CD14-positive monocyte (primary cell): ENCODE results near the gene LRRC30. TPM values are rescaled to one million over a fixed set of nuclear protein-coding genes. Genes with fewer than 3 reads are reported as not detected.

Source experiments
- DNase-seq, 3 donors: peaks; one replicate each; pipeline ENCODE4 v3.0.0-alpha.2; 2011 to 2022
- H2AFZ ChIP-seq: 2 replicates; pipeline ENCODE4 v1.6.0; 2012; ENCODE audit warnings: mild to moderate bottlenecking, low read depth, low read length, inconsistent platforms; ENCODE audit not compliant: insufficient read depth, poor library complexity, severe bottlenecking
- H3K27ac ChIP-seq, 2 donors: 1 replicate in 1 of 2; 2 replicates in 1 of 2; pipeline ENCODE4 v1.5.1; 2012 to 2013; ENCODE audit warnings: low read length in 2 of 2, control low read depth in 1 of 2, inconsistent platforms in 1 of 2, low read depth in 1 of 2, mild to moderate bottlenecking in 1 of 2
- H3K27me3 ChIP-seq, 2 donors: one replicate each; pipeline versions ENCODE4 v1.6.0 to v1.6.1; 2011 to 2013; ENCODE audit warnings: low read length in 2 of 2; ENCODE audit not compliant: control insufficient read depth in 2 of 2, insufficient read depth in 2 of 2
- H3K36me3 ChIP-seq, 2 donors: replicated peaks in 1 of 2; 1 replicate in 1 of 2; 2 replicates in 1 of 2; pipeline versions ENCODE4 v1.5.1 to v1.6.1; 2012 to 2013; ENCODE audit warnings: low read length in 2 of 2, control low read depth in 1 of 2, inconsistent platforms in 1 of 2, mild to moderate bottlenecking in 1 of 2; ENCODE audit not compliant: insufficient read depth in 2 of 2, control insufficient read depth in 1 of 2
- H3K4me1 ChIP-seq, 2 donors: 1 replicate in 1 of 2; 2 replicates in 1 of 2; pipeline versions ENCODE4 v1.5.1 to v1.6.1; 2012 to 2013; ENCODE audit warnings: low read length in 2 of 2, control low read depth in 1 of 2, inconsistent platforms in 1 of 2, mild to moderate bottlenecking in 1 of 2, moderate library complexity in 1 of 2; ENCODE audit not compliant: insufficient read depth in 2 of 2, control insufficient read depth in 1 of 2
- H3K4me2 ChIP-seq: replicated peaks from 2 replicates; pipeline ENCODE3; 2012; ENCODE audit warnings: low read length, moderate library complexity, mild to moderate bottlenecking; ENCODE audit not compliant: poor library complexity, severe bottlenecking; ENCODE audit errors: extremely low read depth
- H3K4me3 ChIP-seq, 3 experiments: fragments of 200-600 bp in 1 of 3; sonication (generic) in 1 of 3; replicated peaks in 1 of 3; 1 replicate in 2 of 3; 2 replicates in 1 of 3; pipeline ENCODE4 v1.5.1; 2011 to 2013; ENCODE audit warnings: low read length in 3 of 3, mild to moderate bottlenecking in 3 of 3, control low read depth in 2 of 3, low read depth in 2 of 3, inconsistent platforms in 1 of 3, moderate library complexity in 1 of 3
- H3K79me2 ChIP-seq: 2 replicates; pipeline ENCODE4 v1.6.0; 2012; ENCODE audit warnings: mild to moderate bottlenecking, control low read depth, inconsistent platforms, low read length, moderate library complexity; ENCODE audit not compliant: insufficient read depth
- H3K9ac ChIP-seq: 2 replicates; pipeline ENCODE4 v1.6.0; 2017; ENCODE audit warnings: low read length, mild to moderate bottlenecking; ENCODE audit not compliant: insufficient read depth, poor library complexity, severe bottlenecking
- H3K9me3 ChIP-seq, 2 donors: replicated peaks in 1 of 2; 1 replicate in 1 of 2; 2 replicates in 1 of 2; pipeline versions ENCODE4 v1.5.1 to v1.6.1; 2012 to 2013; ENCODE audit warnings: low read length in 2 of 2, control low read depth in 1 of 2; ENCODE audit not compliant: control insufficient read depth in 1 of 2, insufficient read depth in 1 of 2
- H4K20me1 ChIP-seq: 2 replicates; pipeline ENCODE4 v1.6.0; 2012; ENCODE audit warnings: mild to moderate bottlenecking, low read length, control low read depth, moderate library complexity; ENCODE audit not compliant: insufficient read depth
- H3K27ac Mint-ChIP-seq, 7 donors: one replicate each; pipeline ENCODE4 v1.8.0; 2020; ENCODE audit warnings: mild to moderate bottlenecking in 7 of 7, mixed read lengths in 7 of 7, moderate library complexity in 6 of 7, inconsistent platforms in 2 of 7
- H3K27me3 Mint-ChIP-seq, 3 donors: one replicate each; pipeline ENCODE4 v1.8.0; 2021 to 2022; ENCODE audit warnings: low read depth in 3 of 3, mild to moderate bottlenecking in 3 of 3, mixed read lengths in 3 of 3, moderate library complexity in 3 of 3, inconsistent platforms in 1 of 3
- H3K36me3 Mint-ChIP-seq, 2 donors: one replicate each; pipeline ENCODE4 v1.8.0; 2020; ENCODE audit warnings: mixed read lengths in 2 of 2, inconsistent platforms in 1 of 2, mild to moderate bottlenecking in 1 of 2
- H3K4me1 Mint-ChIP-seq: one replicate; pipeline ENCODE4 v1.8.0; 2020; ENCODE audit warnings: mild to moderate bottlenecking, mixed read lengths
- H3K4me3 Mint-ChIP-seq, 2 donors: one replicate each; pipeline ENCODE4 v1.8.0; 2020; ENCODE audit warnings: mild to moderate bottlenecking in 2 of 2, mixed read lengths in 2 of 2, moderate library complexity in 1 of 2
- H3K9me3 Mint-ChIP-seq, 7 donors: one replicate each; pipeline ENCODE4 v1.8.0; 2020 to 2022; ENCODE audit warnings: mixed read lengths in 7 of 7, mild to moderate bottlenecking in 6 of 7, moderate library complexity in 6 of 7, inconsistent platforms in 2 of 7
- CTCF ChIP-seq: fragments of 200-600 bp; IDR thresholded peaks from one replicate; pipeline ENCODE4 v1.8.0; 2022; ENCODE audit warnings: antibody characterized with exemption, mild to moderate bottlenecking
- WGBS: methylation state at CpG from one replicate; pipeline ENCODE4 v1.1.5; 2013; ENCODE audit warnings: missing lambda C conversion rate; ENCODE audit not compliant: insufficient coverage; 5-methylcytosine and 5-hydroxymethylcytosine counted together
- intact Hi-C, 2 donors: fragments of 100-400 bp; cut with micrococcal nuclease; formaldehyde crosslinking; loops; one replicate each; pipeline versions ENCODE4 v1.15.0 to v1.15.1; 2023
- polyA plus RNA-seq, 3 donors: library from polyadenylated mRNA; depleted of rRNA in 1 of 3; unstranded in 2 of 3; stranded (reverse) in 1 of 3; fragments of 300-500 nt in 2 of 3; fragments of >200 nt in 1 of 3; fragmentation: Illumina TruSeq in 2 of 3; gene quantifications; 1 replicate in 2 of 3; 2 replicates in 1 of 3; pipeline ENCODE4 v1.2.3, GENCODE V29; 2012 to 2021

The LRRC30 gene
- polyA plus RNA-seq, 3 donors = not detected

- peak overlapping the region; percentile 49 for H3K9ac ChIP-seq
- peaks cover 22% of the 10 kb centered on the region for H3K4me1 Mint-ChIP-seq
- peaks cover 2 to 12% (median 5%) of the 10 kb centered on the region in 3 donors for H3K27me3 Mint-ChIP-seq
- peak overlapping the region; percentile 5 to 59 (median 7) for H3K4me3 ChIP-seq
- H3K9me3 ChIP-seq = no peaks in the 10 kb centered on the region
- intact Hi-C loops = no loop called here
- peak; percentile 76 to 89 (median 86) for DNase-seq
- WGBS = 47% methylated on average over 3 of the region's 12 CpGs
- no peaks in the 10 kb centered on the region for H3K36me3 Mint-ChIP-seq
- H3K9me3 Mint-ChIP-seq = peaks cover 0 to 5% (median 0%) of the 10 kb centered on the region in 7 donors
- H3K4me2 ChIP-seq = peak overlapping the region; percentile 73
- H3K27me3 ChIP-seq = no peaks in the 10 kb centered on the region
- no peaks in the 10 kb centered on the region for H3K79me2 ChIP-seq
- H2AFZ ChIP-seq = peak overlapping the region; percentile 66
- no peaks in the 10 kb centered on the region for H3K36me3 ChIP-seq
- peak overlapping the region; percentile 79 to 91 (median 86) for H3K27ac Mint-ChIP-seq
- peak overlapping the region; percentile 32 to 70 for H3K27ac ChIP-seq
- peak overlapping the region; percentile 68 to 89 for H3K4me3 Mint-ChIP-seq
- peaks cover 23 to 26% of the 10 kb centered on the region in 2 donors for H3K4me1 ChIP-seq
- no peaks in the 10 kb centered on the region for H4K20me1 ChIP-seq
- no peak for TF ChIP-seq CTCF
Observed at GRCh38 chr18:7273301-7273921, 42.5 kb downstream of the LRRC30 start.

DNA sequence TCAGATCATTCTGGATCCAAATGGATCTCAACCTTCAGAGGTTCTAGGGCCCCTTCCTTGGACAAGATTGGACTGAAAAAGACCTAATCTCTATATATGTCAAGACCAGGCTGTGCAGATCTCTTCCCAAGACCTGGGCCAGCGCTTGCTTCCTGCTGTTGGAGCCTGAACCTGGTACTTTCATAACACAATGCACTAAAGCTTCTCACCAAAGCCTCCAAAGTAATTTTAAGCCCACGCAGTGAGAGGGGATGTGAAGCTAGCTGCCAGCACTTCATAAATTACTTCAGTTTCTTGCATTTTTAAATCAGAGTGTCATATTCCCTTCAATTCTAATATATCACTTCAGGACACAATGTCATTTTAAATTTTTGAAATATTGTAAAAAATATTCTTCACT is 50.7 kb downstream of the LRRC30 start:
- intact Hi-C loops = no loop called here
- no peak overlapping the region for H3K4me3 Mint-ChIP-seq
- Histone ChIP-seq H3K27me3 (no peaks in the 10 kb centered on the region), H3K27ac (no peak overlapping the region), H3K4me2 (no peak overlapping the region), H4K20me1 (no peaks in the 10 kb centered on the region), H3K9ac (no peak overlapping the region), H3K4me1 (no peaks in the 10 kb centered on the region), H3K79me2 (no peaks in the 10 kb centered on the region), H2AFZ (no peak overlapping the region), H3K36me3 (no peaks in the 10 kb centered on the region), H3K9me3 (no peaks in the 10 kb centered on the region), H3K4me3 (no peak overlapping the region)
- peaks cover 2 to 14% (median 5%) of the 10 kb centered on the region in 3 donors for H3K27me3 Mint-ChIP-seq
- H3K9me3 Mint-ChIP-seq = peaks cover 0 to 5% (median 1%) of the 10 kb centered on the region in 7 donors
- no peaks in the 10 kb centered on the region for H3K36me3 Mint-ChIP-seq
- TF ChIP-seq CTCF = no peak
- H3K27ac Mint-ChIP-seq = no peak overlapping the region
- no peak for DNase-seq
- no peaks in the 10 kb centered on the region for H3K4me1 Mint-ChIP-seq
- no CpG with 5 or more reads among the region's 2 CpGs for WGBS

Other genes starting within 250 kb of the LRRC30 start
- not detected for gene LAMA1, start 113.3 kb upstream of the LRRC30 start, polyA plus RNA-seq